DMS114 treated with DMSO at 0.1 percent for 48 hours (cell line): ENCODE measurements around the gene ARMC9.
"Not testable (repeated sequence)": the region's sequence is repeated elsewhere in the genome, so short reads cannot be mapped to it uniquely, and the experiment has no call there.

Experiments
- DNase-seq: peaks from one replicate; lab custom pipeline; 2025; ENCODE audit not compliant: unreplicated experiment; lab: John Stamatoyannopoulos, UW

The ARMC9 gene

GRCh38 chr2:231337807-231338759 is 139.7 kb downstream of the ARMC9 start:
- no peak for DNase-seq

DNA sequence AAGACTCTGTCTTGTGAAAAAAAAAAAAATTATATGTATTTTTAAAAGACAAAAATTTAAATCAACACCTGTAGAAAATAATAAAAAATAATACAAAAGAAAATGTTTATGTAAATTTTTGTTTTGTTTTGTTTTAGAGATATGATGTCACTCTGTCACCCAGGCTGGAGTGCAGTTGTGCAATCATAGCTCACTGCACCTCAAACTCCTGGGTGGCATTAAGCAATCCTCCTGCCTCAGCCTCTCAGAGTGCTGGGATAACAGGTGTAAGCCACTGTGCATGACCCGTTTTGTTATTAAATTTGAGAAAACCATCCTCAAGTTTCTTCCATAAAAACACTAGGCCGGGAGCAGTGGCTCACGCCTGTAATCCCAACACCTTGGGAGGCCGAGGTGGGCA is 140.9 kb downstream of the ARMC9 start:
- no peak for DNase-seq

- no peak for DNase-seq
Observed at GRCh38 chr2:231341100-231341499, 142.7 kb downstream of the ARMC9 start.

DNA sequence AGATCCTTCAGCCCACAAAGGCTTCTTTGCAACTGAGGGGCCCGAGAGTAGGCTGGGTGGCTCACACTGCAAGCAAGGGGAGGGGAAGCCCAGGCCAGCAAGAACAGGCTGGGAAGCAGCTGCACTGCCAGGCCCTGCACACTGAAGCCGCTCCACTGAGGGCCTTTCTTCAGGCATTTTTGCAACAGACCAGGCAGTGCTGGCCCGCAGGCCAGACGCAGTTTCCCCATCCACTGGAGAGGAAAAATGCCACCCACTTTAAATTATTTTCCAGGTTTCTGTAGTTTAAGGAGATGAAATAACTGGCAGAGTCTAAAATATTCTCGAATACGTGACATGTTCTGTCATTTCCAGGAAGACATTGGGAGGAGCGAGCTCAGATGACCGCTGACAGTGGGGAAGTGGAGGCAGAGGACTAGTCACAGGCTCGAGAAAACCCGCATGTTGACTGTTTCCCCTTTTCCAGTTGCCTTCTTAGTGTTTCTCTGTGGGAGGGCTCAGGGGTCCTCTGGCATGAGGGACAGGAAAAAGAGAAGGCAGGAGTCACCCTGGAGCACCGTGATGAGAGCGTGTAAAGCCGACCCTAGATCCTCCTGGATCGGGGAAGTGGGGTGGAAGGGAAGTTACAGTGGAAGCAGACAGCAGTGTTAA is 143.8 kb downstream of the ARMC9 start:
- no peak for DNase-seq

- no peak for DNase-seq
Observed at GRCh38 chr2:231343006-231343710, 144.7 kb downstream of the ARMC9 start.

DNA sequence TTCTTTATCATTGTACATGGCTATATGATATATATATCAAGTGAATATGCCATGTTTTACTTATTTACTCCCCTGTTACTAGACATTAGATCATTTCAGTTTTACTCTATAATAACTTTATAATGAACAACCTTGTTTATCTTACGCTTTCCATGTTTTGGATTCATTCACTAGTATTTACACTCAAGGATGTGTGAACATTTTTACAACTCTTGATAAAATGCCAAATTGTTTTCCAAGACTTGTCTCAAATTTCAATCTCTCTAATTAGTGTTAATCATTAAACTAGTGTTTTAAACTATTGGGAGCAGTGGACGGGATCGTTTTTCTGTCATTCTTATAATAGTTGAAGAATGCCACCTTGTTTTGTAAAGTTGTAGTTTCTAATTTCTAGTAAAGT is 145.6 kb downstream of the ARMC9 start:
- DNase-seq, result no peak

DNA sequence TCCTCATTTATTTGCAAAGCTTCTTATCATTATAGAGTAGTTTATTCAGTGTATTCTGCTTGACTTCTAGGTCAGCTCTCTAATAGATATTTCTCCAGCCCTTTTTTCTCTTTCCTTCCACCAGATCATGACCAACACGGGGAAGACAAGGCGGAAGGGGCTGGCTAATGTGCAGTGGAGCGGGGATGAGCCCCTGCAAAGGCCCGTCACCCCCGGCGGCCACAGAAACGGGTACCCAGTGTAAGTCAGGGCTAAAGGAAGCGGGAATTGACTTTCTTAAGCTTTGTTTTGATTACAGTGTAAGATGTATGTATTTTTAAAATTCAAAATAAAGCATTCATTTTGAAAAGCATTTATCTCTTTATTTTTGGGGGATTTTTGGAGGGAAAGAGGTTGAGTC is 146.4 kb downstream of the ARMC9 start:
- no peak for DNase-seq

GRCh38 chr2:231347081-231347480 is 148.7 kb downstream of the ARMC9 start:
- DNase-seq, result no peak

GRCh38 chr2:231347638-231348037 is 149.2 kb downstream of the ARMC9 start:
- DNase-seq, result no peak

DNA sequence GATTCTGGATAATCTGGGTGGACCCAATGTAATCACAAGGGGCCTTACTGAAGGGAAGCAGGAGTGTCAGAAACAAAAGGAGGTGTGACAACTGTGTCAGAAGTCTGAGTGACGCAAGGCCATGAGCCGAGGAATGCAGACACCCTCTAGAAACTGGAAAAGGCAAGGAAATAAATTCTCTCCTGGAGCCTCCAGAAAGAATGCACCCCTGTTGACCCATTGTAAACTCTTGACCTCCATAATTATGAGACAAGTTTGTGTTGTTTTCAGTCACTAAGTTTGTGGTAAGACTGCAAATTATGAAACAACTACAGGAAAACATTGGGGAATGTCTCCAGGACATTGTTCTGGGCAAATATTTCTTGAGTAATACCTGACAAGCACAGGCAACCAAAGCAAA is 149.7 kb downstream of the ARMC9 start:
- DNase-seq, result no peak

- DNase-seq, result no peak
Observed at GRCh38 chr2:231348704-231349373, 150.4 kb downstream of the ARMC9 start.

DNA sequence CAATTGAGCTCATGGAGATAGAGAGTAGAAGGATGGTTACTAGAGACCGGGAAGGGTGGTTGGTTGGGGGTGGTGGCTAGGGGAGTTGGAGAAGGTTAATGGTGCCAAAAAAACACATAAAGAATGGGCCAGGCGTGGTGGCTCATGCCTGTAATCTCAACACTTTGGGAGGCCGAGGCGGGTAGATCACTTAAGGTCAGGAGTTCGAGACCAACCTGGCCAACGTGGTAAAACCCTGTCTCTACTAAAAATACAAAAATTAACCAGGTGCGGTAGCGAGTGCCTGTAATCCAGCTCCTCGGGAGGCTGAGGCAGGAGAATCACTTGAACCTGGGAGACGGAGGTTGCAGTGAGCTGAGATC is 150.9 kb downstream of the ARMC9 start:
- not testable (repeated sequence) for DNase-seq

- DNase-seq, result no peak
Observed at GRCh38 chr2:231351648-231352047, 153.2 kb downstream of the ARMC9 start.

DNA sequence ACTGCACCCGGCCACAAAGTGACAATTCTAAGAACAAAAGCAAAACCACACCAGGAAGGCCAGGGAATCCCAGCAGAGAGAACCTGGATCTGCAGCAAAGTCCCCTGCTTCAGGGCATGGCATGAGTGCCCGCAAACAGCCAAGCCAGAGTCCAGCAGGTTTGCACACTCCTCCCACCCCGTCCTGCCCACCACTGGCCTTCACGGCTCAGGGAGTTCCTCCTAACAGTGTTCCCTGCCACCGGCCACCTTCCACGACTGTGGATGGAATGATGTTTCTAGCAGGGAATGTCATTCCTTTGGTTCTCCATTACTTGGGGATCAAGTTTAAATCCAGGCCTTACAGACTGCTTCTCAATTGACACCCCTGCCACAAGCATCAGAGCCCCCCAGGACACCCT is 155.0 kb downstream of the ARMC9 start:
- no peak for DNase-seq

DNA sequence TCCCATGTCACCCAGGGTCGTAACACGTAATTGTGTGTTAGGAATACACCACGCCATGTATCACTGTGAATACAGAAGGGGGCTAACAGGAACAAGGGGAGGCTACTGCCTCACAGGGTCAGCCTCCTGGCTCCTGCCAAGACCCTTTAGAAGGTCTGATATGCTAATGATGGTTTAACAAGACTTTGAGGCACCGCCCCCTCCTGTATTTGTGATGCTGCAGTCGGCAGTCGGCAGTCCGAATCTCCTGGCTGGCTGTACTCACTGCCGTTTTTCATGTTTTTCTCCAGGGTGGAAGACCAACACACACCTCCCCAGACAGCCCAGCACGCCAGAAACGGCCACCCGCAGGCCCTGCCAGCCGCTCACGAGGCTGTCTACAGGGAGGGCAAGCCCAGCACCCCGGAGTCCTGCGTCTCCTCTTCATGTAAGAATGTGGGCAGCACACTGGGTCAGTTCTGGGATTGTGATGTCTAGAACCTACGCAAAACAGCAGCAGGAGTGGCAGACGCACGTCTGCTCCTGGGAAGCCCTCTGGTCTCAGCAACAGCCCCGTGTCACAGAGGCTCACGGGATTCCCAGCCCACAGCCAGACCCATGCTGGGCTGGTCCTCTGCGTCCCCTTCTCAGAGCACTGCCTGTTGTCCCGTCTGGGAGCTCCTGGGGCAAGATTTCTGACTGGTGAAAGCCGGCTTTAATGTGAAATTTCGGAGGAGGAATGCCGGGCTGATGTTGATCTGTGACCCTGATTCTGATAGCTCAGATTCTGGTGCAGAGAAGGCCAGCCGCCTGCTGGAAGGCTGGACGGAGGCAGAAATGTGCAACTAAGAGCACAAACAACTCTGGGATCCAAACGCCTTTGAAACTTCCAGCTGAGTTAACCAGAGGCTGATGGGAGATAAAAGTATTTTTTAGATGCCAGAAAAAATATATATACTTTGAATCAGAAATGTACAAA is 157.4 kb downstream of the ARMC9 start:
- DNase-seq, result no peak

- DNase-seq, result no peak
Observed at GRCh38 chr2:231356466-231356844, 158.0 kb downstream of the ARMC9 start.

DNA sequence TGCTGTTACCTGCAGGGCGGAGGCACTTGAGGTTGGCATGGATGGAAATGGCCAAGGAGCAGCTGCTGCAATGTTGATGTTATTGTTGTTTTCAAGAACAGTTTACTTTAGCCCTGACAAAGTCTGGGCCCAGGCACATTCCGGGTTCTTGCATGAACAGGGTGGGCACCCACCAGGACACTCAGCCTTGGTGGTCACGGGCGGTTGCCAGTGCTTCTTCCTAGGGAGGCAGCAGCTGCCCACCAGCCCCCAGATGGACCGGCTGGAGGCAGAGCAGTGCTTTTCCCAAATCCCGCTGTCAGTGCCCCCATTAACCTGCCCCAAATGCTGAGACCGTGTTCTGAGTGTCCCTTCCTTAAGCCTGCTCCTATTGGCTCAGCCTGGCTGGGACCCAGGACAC is 158.6 kb downstream of the ARMC9 start:
- DNase-seq, result no peak

GRCh38 chr2:231357931-231358330 is 159.5 kb downstream of the ARMC9 start:
- DNase-seq, result no peak

DNA sequence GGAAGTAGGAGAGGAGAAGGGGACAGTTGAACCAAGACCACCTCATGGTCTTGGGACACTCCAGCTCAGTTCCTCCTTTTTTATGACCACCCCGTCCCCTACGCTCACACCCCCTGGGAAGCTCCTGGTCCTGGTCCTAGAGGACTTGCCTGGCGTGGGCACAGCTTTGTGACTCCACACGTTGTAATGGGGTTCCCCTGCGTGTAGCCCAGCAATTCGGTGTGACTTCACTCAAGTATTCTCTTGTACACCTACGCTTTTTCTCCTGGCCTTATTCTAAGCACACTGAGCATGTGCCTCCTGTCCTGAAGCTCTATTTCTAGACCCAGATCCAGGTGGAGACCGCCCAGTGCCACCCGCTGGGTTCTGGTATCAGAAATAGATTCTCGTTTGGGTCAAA is 161.0 kb downstream of the ARMC9 start:
- no peak for DNase-seq

- DNase-seq, result no peak
Observed at GRCh38 chr2:231359948-231360347, 161.5 kb downstream of the ARMC9 start.
